Calu3 (cell line): Measurements from ENCODE around the gene MEGF10. TPM values are rescaled to one million over a fixed set of nuclear protein-coding genes. Genes with fewer than 3 reads are reported as not detected.

ENCODE experiments used
- Bru-seq: library from RNA; stranded (reverse); fragments of 400-500 nt; gene quantifications from one replicate; lab custom pipeline; 2021; lab: Mats Ljungman, UMichigan
- BruChase-seq, 2 experiments: library from RNA; stranded (reverse); fragments of 400-500 nt; gene quantifications; one replicate each; lab custom pipeline; 2021; lab: Mats Ljungman, UMichigan
- BruUV-seq: library from RNA; stranded (reverse); fragments of 400-500 nt; replicated peaks from 2 replicates; lab custom pipeline; 2021; lab: Mats Ljungman, UMichigan
- CTCF ChIA-PET: fragments of 300-600 bp; sonication (Branson Sonifier 250); formaldehyde crosslinking; loops from one replicate; lab custom pipeline; 2022; ENCODE audit warnings: antibody characterized with exemption; lab: Charles Lee
- DNase-seq: peaks from one replicate; pipeline ENCODE4 v3.0.0; 2022
- H3K27ac Mint-ChIP-seq: one replicate; pipeline ENCODE4 v1.8.0; 2022; ENCODE audit warnings: mixed read lengths; ENCODE audit not compliant: unreplicated experiment
- H3K27me3 Mint-ChIP-seq: one replicate; pipeline ENCODE4 v1.8.0; 2022; ENCODE audit warnings: mixed read lengths; ENCODE audit not compliant: unreplicated experiment
- H3K36me3 Mint-ChIP-seq: one replicate; pipeline ENCODE4 v1.8.0; 2022; ENCODE audit warnings: mild to moderate bottlenecking, moderate library complexity, mixed read lengths; ENCODE audit not compliant: insufficient read depth, unreplicated experiment
- H3K4me1 Mint-ChIP-seq: one replicate; pipeline ENCODE4 v1.8.0; 2022; ENCODE audit warnings: mild to moderate bottlenecking, low read depth, mixed read lengths; ENCODE audit not compliant: unreplicated experiment
- H3K4me3 Mint-ChIP-seq: one replicate; pipeline ENCODE4 v1.8.0; 2022; ENCODE audit warnings: mild to moderate bottlenecking, low read depth, moderate library complexity, mixed read lengths; ENCODE audit not compliant: unreplicated experiment
- H3K9me3 Mint-ChIP-seq: one replicate; pipeline ENCODE4 v1.8.0; 2022; ENCODE audit warnings: low read depth, mixed read lengths; ENCODE audit not compliant: unreplicated experiment
- intact Hi-C: fragments of 100-400 bp; cut with micrococcal nuclease; formaldehyde crosslinking; loops from one replicate; pipeline ENCODE4 v1.10.0; 2022; ENCODE audit not compliant: unreplicated experiment
- long read RNA-seq: library from polyadenylated mRNA; stranded (forward); transcript quantifications from one replicate; pipeline ENCODE4 v2.0.0, GENCODE V29; 2022
- total RNA-seq: library from RNA; stranded (reverse); gene quantifications from 2 replicates; pipeline ENCODE4 v1.2.3, GENCODE V29; 2022
- TF ChIP-seq, protein P1 (sequence below): fragments of 200-600 bp; IDR thresholded peaks from one replicate; pipeline ENCODE4 v1.8.0; 2022; ENCODE audit warnings: antibody characterized with exemption; ENCODE audit not compliant: unreplicated experiment

The MEGF10 gene
- 0.56 and 0.71 TPM in 2 replicates for total RNA-seq
- percentile 14 among the genes with signal in this experiment for Bru-seq, nascent RNA
- percentile 12 among the genes with signal in this experiment for BruChase-seq, experiment 1, labeled RNA remaining after a 6-hour chase
- percentile 7 among the genes with signal in this experiment for BruChase-seq, experiment 2, labeled RNA remaining after a 2-hour chase
- long read RNA-seq: 0 reads

DNA sequence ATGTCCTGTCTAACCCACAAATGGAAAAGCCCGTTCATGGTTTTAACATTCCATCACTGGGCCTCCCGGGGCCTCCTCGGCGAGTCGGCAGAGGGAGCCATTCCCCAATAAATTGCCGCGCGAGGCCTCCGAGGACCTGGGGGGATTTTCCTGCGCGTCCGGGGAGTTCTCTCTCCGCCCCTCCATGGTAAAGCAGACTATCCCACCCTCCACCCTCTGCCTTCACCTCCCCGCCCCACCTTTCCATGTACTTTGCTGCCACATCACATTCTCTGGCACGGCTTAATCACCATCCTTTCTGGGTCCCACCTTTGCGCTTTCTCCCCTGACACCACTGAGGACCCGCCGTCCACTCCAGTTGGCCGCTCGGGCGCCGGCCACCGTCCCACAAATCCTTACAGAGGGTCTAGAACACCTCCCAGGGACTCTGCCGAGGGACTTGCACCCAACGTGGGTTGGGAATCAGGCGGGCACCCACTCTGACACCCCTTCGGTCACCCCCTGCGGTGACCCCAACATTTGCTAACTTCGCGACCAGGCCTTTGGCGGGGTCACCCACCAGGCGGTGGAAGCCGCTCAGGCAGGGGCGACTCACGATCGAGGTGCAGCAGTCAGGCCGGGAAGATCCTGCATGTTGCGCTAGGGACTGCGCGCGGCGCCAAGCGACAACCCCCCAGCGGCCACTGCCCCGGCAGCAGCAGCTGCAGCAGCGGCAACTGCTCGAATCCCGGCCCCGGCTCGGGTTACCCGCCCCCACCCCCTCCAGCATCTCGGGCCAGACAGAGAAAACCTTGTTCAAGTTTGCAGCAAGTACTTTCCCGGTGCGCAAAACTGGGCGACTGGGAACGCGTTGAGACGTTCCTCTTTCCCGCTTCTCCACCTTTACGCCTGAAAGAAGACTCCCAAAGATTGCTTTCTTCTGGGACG lies at the start of gene MEGF10:
MEGF10 (plus strand) TSS at position 778 of the 927 bp plus-strand sequence. CDS start 40,513 bp downstream, outside the sequence.
- H3K27me3 Mint-ChIP-seq: peaks cover 80% of the 10 kb centered on the region
- peaks cover 16% of the 10 kb centered on the region for H3K36me3 Mint-ChIP-seq
- DNase-seq: peak; percentile 77
- H3K27ac Mint-ChIP-seq: no peak within 1 kb of the TSS
- peak within 1 kb of the TSS; percentile 79 for H3K4me3 Mint-ChIP-seq
- CTCF ChIA-PET: interaction anchor here (1.3 kb wide), 1 partner anchor 202 kb away, joined by 5 read pairs; no protein-coding TSS in a partner anchor
- TF ChIP-seq, protein P1, sequence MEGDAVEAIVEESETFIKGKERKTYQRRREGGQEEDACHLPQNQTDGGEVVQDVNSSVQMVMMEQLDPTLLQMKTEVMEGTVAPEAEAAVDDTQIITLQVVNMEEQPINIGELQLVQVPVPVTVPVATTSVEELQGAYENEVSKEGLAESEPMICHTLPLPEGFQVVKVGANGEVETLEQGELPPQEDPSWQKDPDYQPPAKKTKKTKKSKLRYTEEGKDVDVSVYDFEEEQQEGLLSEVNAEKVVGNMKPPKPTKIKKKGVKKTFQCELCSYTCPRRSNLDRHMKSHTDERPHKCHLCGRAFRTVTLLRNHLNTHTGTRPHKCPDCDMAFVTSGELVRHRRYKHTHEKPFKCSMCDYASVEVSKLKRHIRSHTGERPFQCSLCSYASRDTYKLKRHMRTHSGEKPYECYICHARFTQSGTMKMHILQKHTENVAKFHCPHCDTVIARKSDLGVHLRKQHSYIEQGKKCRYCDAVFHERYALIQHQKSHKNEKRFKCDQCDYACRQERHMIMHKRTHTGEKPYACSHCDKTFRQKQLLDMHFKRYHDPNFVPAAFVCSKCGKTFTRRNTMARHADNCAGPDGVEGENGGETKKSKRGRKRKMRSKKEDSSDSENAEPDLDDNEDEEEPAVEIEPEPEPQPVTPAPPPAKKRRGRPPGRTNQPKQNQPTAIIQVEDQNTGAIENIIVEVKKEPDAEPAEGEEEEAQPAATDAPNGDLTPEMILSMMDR: peak; percentile 86
- BruUV-seq: no TSS peak
- H3K4me1 Mint-ChIP-seq: peaks cover 10% of the 10 kb centered on the region
- H3K9me3 Mint-ChIP-seq: no peaks in the 10 kb centered on the region
- intact Hi-C loops: loop anchor here (1.0 to 10.0 kb wide), 3 partner anchors 152 to 635 kb away; no protein-coding TSS in a partner anchor

DNA sequence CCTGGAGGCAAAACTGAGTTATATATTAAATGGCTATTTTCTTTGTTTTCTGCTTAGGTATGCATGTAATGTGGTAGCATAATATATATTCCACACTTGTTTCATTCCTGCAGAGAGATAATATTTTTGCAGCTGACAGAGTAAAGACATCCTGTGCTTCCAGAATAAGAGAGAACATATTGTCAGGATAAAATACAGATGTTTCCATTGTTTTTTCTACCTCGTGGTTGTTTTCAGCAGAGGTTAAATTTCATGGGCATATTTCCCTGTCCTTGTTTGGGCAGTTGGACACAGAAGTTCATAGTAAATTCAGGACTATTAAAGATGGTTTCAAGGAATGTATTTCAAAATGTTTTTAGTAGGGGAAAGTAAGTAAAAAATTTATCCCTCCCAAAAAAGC lies 47.6 kb upstream of the MEGF10 start:
- H3K27ac Mint-ChIP-seq: no peak overlapping the region
- no peaks in the 10 kb centered on the region for H3K27me3 Mint-ChIP-seq
- intact Hi-C loops: no loop called here
- no TSS peak for BruUV-seq
- H3K4me3 Mint-ChIP-seq: no peak overlapping the region
- no peak for DNase-seq
- CTCF ChIA-PET: no interaction called here
- H3K4me1 Mint-ChIP-seq: no peaks in the 10 kb centered on the region
- peaks cover 9% of the 10 kb centered on the region for H3K9me3 Mint-ChIP-seq
- no peaks in the 10 kb centered on the region for H3K36me3 Mint-ChIP-seq
- TF ChIP-seq, protein P1: no peak

DNA sequence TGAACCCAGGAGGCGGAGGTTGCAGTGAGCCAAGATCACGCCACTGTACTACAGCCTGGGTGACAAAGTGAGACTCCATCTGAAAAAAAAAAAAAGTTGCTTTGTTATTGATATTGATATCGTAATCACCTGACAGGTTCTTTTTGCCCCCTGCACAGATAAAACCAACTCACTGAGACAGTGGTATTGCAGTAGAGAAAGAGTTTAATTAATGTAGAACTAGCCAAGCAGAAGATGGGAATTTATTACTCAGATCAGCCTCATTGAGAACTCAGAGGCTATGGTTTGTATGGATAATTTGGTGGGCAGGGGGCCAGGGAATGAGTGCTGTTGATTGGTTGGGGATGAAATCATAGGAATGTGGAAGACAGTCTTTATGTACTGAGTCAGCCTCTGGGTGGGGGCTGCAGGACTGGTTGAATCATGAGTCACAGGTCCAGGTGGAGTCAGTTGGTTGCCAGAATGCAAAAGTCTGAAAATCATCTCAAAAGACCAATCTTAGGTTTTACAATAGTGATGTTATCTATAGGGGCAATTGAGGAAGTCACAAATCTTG lies 35.8 kb upstream of the MEGF10 start:
- DNase-seq: peak; percentile 21
- no peak overlapping the region for H3K4me3 Mint-ChIP-seq
- TF ChIP-seq, protein P1: no peak
- no peaks in the 10 kb centered on the region for H3K36me3 Mint-ChIP-seq
- no TSS peak for BruUV-seq
- no peak overlapping the region for H3K27ac Mint-ChIP-seq
- peaks cover 5% of the 10 kb centered on the region for H3K9me3 Mint-ChIP-seq
- CTCF ChIA-PET: no interaction called here
- no peaks in the 10 kb centered on the region for H3K27me3 Mint-ChIP-seq
- no peaks in the 10 kb centered on the region for H3K4me1 Mint-ChIP-seq
- intact Hi-C loops: no loop called here

DNA sequence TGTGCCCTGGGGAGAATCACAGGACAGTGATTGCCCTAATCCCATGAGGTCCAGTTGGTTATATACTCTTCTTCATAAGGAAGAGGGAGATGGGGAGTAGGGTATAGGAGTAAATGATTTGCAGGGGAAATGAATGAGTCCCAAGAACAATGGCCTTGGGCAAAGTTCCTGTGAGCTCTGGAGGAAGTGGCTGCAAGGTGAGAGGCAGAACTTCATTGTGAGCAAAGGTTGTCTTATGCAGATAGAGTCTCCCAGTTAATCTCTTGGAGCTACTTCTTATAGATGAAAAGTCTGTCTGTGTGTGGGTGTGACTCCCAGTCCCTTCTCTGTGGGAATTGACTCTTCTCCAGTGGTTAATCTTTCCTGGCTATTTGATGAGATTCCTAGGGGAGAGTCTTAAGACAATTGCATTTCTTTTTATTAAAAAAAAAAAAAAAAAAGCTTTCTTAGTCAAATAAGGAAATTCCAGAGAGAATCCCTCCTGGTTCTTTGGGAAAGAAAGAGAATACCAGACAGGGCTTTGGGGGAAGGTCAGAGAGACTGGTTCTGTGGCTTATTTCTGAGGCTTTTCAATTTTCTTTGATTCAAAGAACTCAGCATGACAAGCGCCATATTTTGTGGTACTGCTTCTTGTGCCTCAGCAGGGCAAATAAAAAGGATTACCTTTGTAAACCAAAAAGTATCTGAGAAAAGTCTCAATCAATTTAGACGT lies 33.6 kb upstream of the MEGF10 start:
- intact Hi-C loops: no loop called here
- peaks cover 5% of the 10 kb centered on the region for H3K9me3 Mint-ChIP-seq
- H3K4me1 Mint-ChIP-seq: no peaks in the 10 kb centered on the region
- no peak for DNase-seq
- CTCF ChIA-PET: interaction anchor here (0.6 to 0.7 kb wide), 2 partner anchors 212 to 683 kb away, joined by 4 to 10 read pairs; no protein-coding TSS in a partner anchor
- H3K27me3 Mint-ChIP-seq: no peaks in the 10 kb centered on the region
- no peak overlapping the region for H3K4me3 Mint-ChIP-seq
- BruUV-seq: no TSS peak
- TF ChIP-seq, protein P1: no peak
- no peaks in the 10 kb centered on the region for H3K36me3 Mint-ChIP-seq
- H3K27ac Mint-ChIP-seq: no peak overlapping the region
